ENCODE results near the gene NOXO1.

The NOXO1 gene

DNA sequence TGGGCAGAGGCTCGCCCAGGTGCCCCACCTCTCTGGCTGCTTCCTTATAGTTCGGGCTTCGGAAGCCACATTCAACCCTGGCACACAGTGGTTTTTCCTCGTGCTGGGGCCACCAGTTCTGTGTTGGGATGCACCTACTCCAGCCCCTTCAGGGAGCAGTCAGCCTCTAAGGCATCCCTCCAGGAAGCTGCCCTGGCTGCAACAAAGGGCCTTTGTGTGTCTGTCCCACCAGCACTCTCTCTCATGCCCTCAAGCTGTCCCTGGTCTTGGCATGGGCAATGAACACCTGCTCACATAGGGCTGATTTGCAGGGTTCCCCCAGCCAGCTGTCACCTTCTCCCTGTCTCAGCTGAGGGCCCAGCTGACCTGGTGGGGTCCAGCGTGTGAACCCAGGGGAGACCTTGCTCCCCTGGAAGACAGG lies 754 bp upstream of the NOXO1 start:
- TF ChIP-seq, protein P1, sequence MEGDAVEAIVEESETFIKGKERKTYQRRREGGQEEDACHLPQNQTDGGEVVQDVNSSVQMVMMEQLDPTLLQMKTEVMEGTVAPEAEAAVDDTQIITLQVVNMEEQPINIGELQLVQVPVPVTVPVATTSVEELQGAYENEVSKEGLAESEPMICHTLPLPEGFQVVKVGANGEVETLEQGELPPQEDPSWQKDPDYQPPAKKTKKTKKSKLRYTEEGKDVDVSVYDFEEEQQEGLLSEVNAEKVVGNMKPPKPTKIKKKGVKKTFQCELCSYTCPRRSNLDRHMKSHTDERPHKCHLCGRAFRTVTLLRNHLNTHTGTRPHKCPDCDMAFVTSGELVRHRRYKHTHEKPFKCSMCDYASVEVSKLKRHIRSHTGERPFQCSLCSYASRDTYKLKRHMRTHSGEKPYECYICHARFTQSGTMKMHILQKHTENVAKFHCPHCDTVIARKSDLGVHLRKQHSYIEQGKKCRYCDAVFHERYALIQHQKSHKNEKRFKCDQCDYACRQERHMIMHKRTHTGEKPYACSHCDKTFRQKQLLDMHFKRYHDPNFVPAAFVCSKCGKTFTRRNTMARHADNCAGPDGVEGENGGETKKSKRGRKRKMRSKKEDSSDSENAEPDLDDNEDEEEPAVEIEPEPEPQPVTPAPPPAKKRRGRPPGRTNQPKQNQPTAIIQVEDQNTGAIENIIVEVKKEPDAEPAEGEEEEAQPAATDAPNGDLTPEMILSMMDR (IDR thresholded peaks at IDR 0.05; ENCODE audit: insufficient read depth, missing control alignments), result no peak
- FAIRE-seq, result no peak
- DNase-seq (ENCODE audit: insufficient read length, low spot score), result no peak

- no peak for FAIRE-seq
- TF ChIP-seq, protein P1 (IDR thresholded peaks at IDR 0.05; ENCODE audit: insufficient read depth, missing control alignments), result no peak
- no peak for DNase-seq (ENCODE audit: insufficient read length, low spot score)
These were observed 540 bp downstream of the NOXO1 start for GRCh38 chr16:1980770-1981087.

DNA sequence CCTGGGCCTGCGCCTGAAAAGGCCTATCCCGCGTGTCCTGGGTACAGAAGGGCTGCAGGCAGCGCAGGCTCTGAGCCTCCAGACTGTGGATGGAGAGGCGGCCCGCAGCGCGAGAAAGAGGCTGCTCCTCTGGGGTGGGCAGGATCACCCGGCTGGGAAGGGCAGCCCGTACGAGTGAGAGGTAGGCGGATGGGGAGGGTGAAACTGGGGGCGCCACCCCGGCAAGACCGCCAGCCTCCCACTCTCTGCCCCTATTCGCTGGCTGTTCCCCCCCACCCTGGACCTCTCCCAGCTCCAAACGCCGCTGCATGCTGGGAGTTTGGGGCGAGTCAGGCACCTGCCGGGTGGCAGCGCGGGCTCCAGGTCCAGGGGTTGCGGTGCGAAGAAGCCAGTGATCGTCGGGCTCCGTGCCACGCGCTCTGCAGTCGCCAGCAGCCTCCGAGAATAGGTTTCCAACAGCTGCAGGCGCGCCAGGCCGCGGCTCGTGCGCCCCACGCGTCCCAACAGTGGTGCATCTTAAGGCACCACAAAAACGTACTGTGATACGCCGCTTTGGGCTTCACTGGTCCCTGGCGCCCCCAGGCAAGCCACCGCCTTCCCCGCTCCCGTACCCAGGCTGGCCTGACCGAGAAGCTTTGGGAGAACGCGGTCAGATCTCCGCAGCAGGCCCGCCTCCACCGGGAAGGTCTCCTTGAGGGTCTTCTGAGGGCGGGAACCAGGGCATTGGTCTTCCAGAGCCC lies 1.1 kb downstream of the NOXO1 start:
- DNase-seq (ENCODE audit: insufficient read length, low spot score), result no peak
- TF ChIP-seq, protein P1 (IDR thresholded peaks at IDR 0.05; ENCODE audit: insufficient read depth, missing control alignments), result no peak
- no peak for FAIRE-seq

- TF ChIP-seq, protein P1 (IDR thresholded peaks at IDR 0.05; ENCODE audit: insufficient read depth, missing control alignments), result no peak
- DNase-seq (ENCODE audit: insufficient read length, low spot score) (no peak), FAIRE-seq (no peak)
These were observed 1.8 kb downstream of the NOXO1 start for GRCh38 chr16:1979271-1980029.

- DNase-seq (ENCODE audit: insufficient read length, low spot score) (no peak), FAIRE-seq (no peak)
- TF ChIP-seq, protein P1 (IDR thresholded peaks at IDR 0.05; ENCODE audit: insufficient read depth, missing control alignments), result no peak
These were observed 2.7 kb downstream of the NOXO1 start for GRCh38 chr16:1978476-1979120.

DNA sequence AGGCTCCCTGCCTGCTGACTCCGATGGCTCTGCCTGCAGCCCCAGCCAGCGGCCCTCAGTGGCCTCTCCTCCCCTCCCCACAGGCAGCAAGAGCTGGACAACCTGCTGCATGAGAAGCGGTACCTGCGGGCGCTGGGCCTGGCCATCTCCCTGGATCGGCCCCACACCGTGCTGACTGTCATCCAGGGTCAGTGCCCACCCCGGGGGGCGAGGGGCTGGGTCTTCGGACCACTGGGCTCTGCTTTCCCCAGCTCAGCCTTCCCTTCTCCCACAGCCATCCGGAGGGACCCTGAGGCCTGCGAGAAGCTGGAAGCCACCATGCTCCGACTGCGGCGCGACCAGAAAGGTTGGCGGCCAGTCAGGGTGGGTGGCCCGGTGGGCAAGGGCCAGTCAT lies 3.4 kb downstream of the NOXO1 start:
- TF ChIP-seq, protein P1 (IDR thresholded peaks at IDR 0.05; ENCODE audit: insufficient read depth, missing control alignments), result no peak
- FAIRE-seq, result no peak
- DNase-seq (ENCODE audit: insufficient read length, low spot score), result no peak

All from D721Med (cell line).